OCI-LY7 (cell line): ENCODE results near the gene HTR7. TPM values are rescaled to one million over a fixed set of nuclear protein-coding genes. Genes with fewer than 3 reads are reported as not detected.

Experiments used
- BruUV-seq: library from RNA; stranded (reverse); fragments of 400-500 nt; replicated peaks from 2 replicates; lab custom pipeline; 2021; lab: Mats Ljungman, UMichigan
- CTCF ChIA-PET: fragments of 300-600 bp; sonication (Branson Sonifier 250); formaldehyde crosslinking; loops from one replicate; lab custom pipeline; 2022; ENCODE audit warnings: antibody characterized with exemption; ENCODE audit not compliant: unreplicated experiment; lab: Charles Lee
- POLR2A ChIA-PET: fragments of 300-600 bp; sonication (Branson Sonifier 250); formaldehyde crosslinking; loops from one replicate; lab custom pipeline; 2022; ENCODE audit warnings: antibody characterized with exemption; lab: Charles Lee
- DNase-seq: peaks from one replicate; pipeline ENCODE4 v3.0.0-alpha.2; 2015; ENCODE audit warnings: low spot score
- H2AFZ ChIP-seq: fragments of 200-600 bp; sonication (generic), shearing (Covaris generic); 2 replicates; pipeline ENCODE4 v1.6.1; 2014; ENCODE audit warnings: mild to moderate bottlenecking, antibody characterized with exemption, low read length, moderate library complexity
- H3K27ac ChIP-seq: fragments of 200-600 bp; sonication (generic); 2 replicates; pipeline ENCODE4 v1.5.1; 2014; ENCODE audit warnings: mixed run types, low read depth, mild to moderate bottlenecking, moderate library complexity, low read length, inconsistent platforms; ENCODE audit not compliant: poor library complexity, severe bottlenecking
- H3K36me3 ChIP-seq: fragments of 200-600 bp; sonication (generic); 2 replicates; pipeline ENCODE4 v1.6.1; 2014; ENCODE audit warnings: mild to moderate bottlenecking, antibody characterized with exemption, low read length, moderate library complexity, mixed read lengths; ENCODE audit not compliant: insufficient read depth
- H3K4me1 ChIP-seq: fragments of 200-600 bp; sonication (generic); 2 replicates; pipeline ENCODE4 v1.5.1; 2014; ENCODE audit warnings: mild to moderate bottlenecking, low read length; ENCODE audit not compliant: insufficient read depth, poor library complexity, severe bottlenecking
- H3K4me2 ChIP-seq: fragments of 200-600 bp; sonication (generic); 2 replicates; pipeline ENCODE4 v1.6.1; 2014; ENCODE audit warnings: mild to moderate bottlenecking, low read length
- H3K4me3 ChIP-seq: fragments of 200-600 bp; sonication (generic); 2 replicates; pipeline ENCODE4 v1.5.1; 2014; ENCODE audit warnings: mild to moderate bottlenecking, low read depth, low read length; ENCODE audit not compliant: poor library complexity, severe bottlenecking
- H3K79me2 ChIP-seq: fragments of 200-600 bp; sonication (generic); 2 replicates; pipeline ENCODE4 v1.6.1; 2016; ENCODE audit warnings: low read depth, mild to moderate bottlenecking, low read length, moderate library complexity, mixed read lengths; ENCODE audit not compliant: insufficient read depth
- H3K9me2 ChIP-seq: fragments of 200-600 bp; sonication (generic); 2 replicates; pipeline ENCODE4 v1.6.1; 2016; ENCODE audit warnings: mild to moderate bottlenecking, low read length, mixed read lengths; ENCODE audit not compliant: insufficient read depth
- H3K9me3 ChIP-seq: fragments of 200-600 bp; sonication (generic); 2 replicates; pipeline ENCODE4 v1.6.1; 2014; ENCODE audit warnings: mild to moderate bottlenecking, mixed run types, low read length, mixed read lengths
- H4K20me1 ChIP-seq: fragments of 200-600 bp; sonication (generic); 2 replicates; pipeline ENCODE4 v1.6.1; 2014; ENCODE audit warnings: mild to moderate bottlenecking, antibody characterized with exemption, low read length, moderate library complexity, mixed read lengths; ENCODE audit not compliant: insufficient read depth
- EZH2phosphoT487 ChIP-seq: fragments of 200-600 bp; sonication (generic); IDR thresholded peaks from 2 replicates; pipeline ENCODE4 v1.6.1; 2018; ENCODE audit warnings: low read depth, borderline replicate concordance, mild to moderate bottlenecking, mixed run types, antibody characterized with exemption, low read length, moderate library complexity, mixed read lengths
- intact Hi-C: fragments of 100-400 bp; cut with micrococcal nuclease; formaldehyde crosslinking; loops from one replicate; pipeline ENCODE4 v1.10.0; 2022; ENCODE audit not compliant: unreplicated experiment
- small RNA-seq: library from RNA; depleted of rRNA; stranded (forward); fragments of <200 nt; gene quantifications from one replicate; pipeline ENCODE3, GENCODE V24; 2014
- total RNA-seq, 2 experiments: library from RNA; depleted of rRNA in 1 of 2; stranded (reverse); fragments of >200 nt in 1 of 2; shearing (Covaris generic) in 1 of 2; gene quantifications; 2 replicates each; pipeline ENCODE4 v1.2.3, GENCODE V29; 2014 to 2022
- TF ChIP-seq, protein P1 (sequence below): fragments of 200-600 bp; sonication (generic); conservative IDR thresholded peaks from 2 replicates; pipeline ENCODE4 v1.5.1; 2014; ENCODE audit warnings: mild to moderate bottlenecking, antibody characterized with exemption, low read length, moderate library complexity, mixed read lengths

HTR7 gene
- total RNA-seq, 2 experiments from 2014 or later = 0.10 TPM; not detected in 1

GRCh38 chr10:90695915-90696676 lies 161.7 kb downstream of the HTR7 start:
- Histone ChIP-seq H2AFZ (no peak overlapping the region), H3K79me2 (no peaks in the 10 kb centered on the region), H3K9me3 (no peaks in the 10 kb centered on the region), H3K36me3 (no peaks in the 10 kb centered on the region), H3K4me1 (no peaks in the 10 kb centered on the region), H4K20me1 (no peaks in the 10 kb centered on the region), H3K27ac (no peak overlapping the region), H3K9me2 (no peaks in the 10 kb centered on the region), H3K4me2 (no peak overlapping the region), H3K4me3 (no peak overlapping the region)
- intact Hi-C loops = no loop called here
- no TSS peak for BruUV-seq
- POLR2A ChIA-PET = no interaction called here
- no peak for DNase-seq
- CTCF ChIA-PET = no interaction called here
- TF ChIP-seq, protein P1, sequence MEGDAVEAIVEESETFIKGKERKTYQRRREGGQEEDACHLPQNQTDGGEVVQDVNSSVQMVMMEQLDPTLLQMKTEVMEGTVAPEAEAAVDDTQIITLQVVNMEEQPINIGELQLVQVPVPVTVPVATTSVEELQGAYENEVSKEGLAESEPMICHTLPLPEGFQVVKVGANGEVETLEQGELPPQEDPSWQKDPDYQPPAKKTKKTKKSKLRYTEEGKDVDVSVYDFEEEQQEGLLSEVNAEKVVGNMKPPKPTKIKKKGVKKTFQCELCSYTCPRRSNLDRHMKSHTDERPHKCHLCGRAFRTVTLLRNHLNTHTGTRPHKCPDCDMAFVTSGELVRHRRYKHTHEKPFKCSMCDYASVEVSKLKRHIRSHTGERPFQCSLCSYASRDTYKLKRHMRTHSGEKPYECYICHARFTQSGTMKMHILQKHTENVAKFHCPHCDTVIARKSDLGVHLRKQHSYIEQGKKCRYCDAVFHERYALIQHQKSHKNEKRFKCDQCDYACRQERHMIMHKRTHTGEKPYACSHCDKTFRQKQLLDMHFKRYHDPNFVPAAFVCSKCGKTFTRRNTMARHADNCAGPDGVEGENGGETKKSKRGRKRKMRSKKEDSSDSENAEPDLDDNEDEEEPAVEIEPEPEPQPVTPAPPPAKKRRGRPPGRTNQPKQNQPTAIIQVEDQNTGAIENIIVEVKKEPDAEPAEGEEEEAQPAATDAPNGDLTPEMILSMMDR = no peak
- TF ChIP-seq EZH2phosphoT487 = no peak

Small RNA genes within 50 kb of the gene (small RNA-seq; reads per million reads assigned to genes)
- gene RF00019 = not detected

Other genes with a start within 250 kb of the HTR7 start
- gene RPP30, start 13.9 kb upstream of the HTR7 start, total RNA-seq (2014; rRNA removed; shearing (Covaris generic)) = 32.8 and 34.3 TPM in 2 replicates
- gene RPP30, start 13.9 kb upstream of the HTR7 start, total RNA-seq (2022) = 50.4 and 51.9 TPM in 2 replicates
- not detected in 2 replicates for gene ANKRD1, start 63.0 kb upstream of the HTR7 start, total RNA-seq (2014; rRNA removed; shearing (Covaris generic))
- gene ANKRD1, start 63.0 kb upstream of the HTR7 start, total RNA-seq (2022) = not detected in 2 replicates